Ishikawa (cell line): ENCODE measurements around the gene EFHB.

ENCODE experiments used
- CEBPB ChIP-seq: IDR thresholded peaks from 2 replicates; pipeline ENCODE4 v1.6.1; 2012
- CREB1 ChIP-seq: IDR thresholded peaks from 2 replicates; pipeline ENCODE4 v1.6.1; 2012; ENCODE audit warnings: low read depth
- EGR1 ChIP-seq: IDR thresholded peaks from 2 replicates; pipeline ENCODE4 v1.6.1; 2012
- EP300 ChIP-seq: IDR thresholded peaks from 2 replicates; pipeline ENCODE4 v1.6.1; 2012; ENCODE audit warnings: borderline replicate concordance
- FOXM1 ChIP-seq: IDR thresholded peaks from 2 replicates; pipeline ENCODE4 v1.6.1; 2012; ENCODE audit warnings: low read depth, borderline replicate concordance
- NFIC ChIP-seq: IDR thresholded peaks from 2 replicates; pipeline ENCODE4 v1.6.1; 2012
- RAD21 ChIP-seq: IDR thresholded peaks from 2 replicates; pipeline ENCODE4 v1.6.1; 2012; ENCODE audit warnings: low read depth
- TAF1 ChIP-seq: IDR thresholded peaks from 2 replicates; pipeline ENCODE4 v1.6.1; 2012; ENCODE audit warnings: low read depth, mild to moderate bottlenecking
- TCF12 ChIP-seq: IDR thresholded peaks from 2 replicates; pipeline ENCODE4 v1.6.1; 2012; ENCODE audit warnings: low read depth
- TEAD4 ChIP-seq: IDR thresholded peaks from 2 replicates; pipeline ENCODE4 v1.6.1; 2012
- YY1 ChIP-seq: IDR thresholded peaks from 2 replicates; pipeline ENCODE4 v1.6.1; 2012; ENCODE audit warnings: low read depth
- ZBTB7A ChIP-seq: IDR thresholded peaks from 2 replicates; pipeline ENCODE4 v1.6.1; 2012; ENCODE audit warnings: low read depth
- TF ChIP-seq, protein P1 (sequence below): IDR thresholded peaks from 2 replicates; pipeline ENCODE4 v1.6.1; 2012
- TF ChIP-seq, protein P2 (sequence below): IDR thresholded peaks from 2 replicates; pipeline ENCODE4 v1.6.1; 2012; ENCODE audit warnings: low read depth, mild to moderate bottlenecking
- TF ChIP-seq, protein P3 (sequence below): IDR thresholded peaks from 2 replicates; pipeline ENCODE4 v1.6.1; 2012

EFHB gene

DNA sequence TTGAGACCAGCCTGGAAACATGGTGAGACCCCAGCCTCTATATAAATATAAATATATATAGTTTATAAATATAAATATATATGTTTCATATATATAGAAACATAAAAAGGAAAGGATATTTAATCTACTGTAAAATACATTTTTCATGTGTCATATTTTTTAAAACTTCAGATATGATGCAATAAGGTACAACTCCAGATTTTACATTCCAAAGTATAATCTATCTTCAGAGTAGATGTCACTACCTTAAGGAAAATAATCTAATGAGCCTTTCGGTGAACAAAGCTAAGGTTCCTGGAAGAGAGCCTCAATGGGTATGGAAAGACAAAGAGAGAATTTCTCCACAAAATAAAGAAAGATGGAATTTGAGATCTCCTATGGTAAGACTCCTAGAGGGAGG lies 16.9 kb downstream of the EFHB start:
- TF ChIP-seq TAF1 (no peak), NFIC (no peak), TEAD4 (no peak), EP300 (no peak), EGR1 (no peak), FOXM1 (no peak), TCF12 (no peak), CREB1 (no peak)
- TF ChIP-seq, protein P1, sequence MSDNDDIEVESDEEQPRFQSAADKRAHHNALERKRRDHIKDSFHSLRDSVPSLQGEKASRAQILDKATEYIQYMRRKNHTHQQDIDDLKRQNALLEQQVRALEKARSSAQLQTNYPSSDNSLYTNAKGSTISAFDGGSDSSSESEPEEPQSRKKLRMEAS, result no peak

DNA sequence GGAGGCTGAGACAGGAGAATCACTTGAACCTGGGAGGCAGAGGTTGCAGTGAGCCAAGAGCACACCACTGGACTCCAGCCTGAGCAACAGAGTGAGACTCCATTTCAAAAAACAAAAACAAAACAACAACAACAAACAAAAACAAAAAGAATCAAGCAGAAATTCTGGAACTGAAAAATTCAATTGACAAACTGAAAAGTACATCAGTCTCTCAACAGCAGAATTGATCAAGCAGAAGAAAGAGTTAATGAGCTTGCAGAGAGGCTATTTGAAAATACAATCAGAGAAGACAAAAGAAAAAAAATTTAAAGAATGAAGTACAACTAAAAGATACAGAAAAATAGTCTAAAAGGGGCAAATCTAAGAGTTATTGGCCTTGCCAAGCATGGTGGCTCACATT lies 22.6 kb downstream of the EFHB start:
- no peak for TF ChIP-seq NFIC
- no peak for TF ChIP-seq CEBPB
- TF ChIP-seq CREB1, result no peak
- TF ChIP-seq EGR1, result no peak
- no peak for TF ChIP-seq TAF1
- TF ChIP-seq, protein P2, sequence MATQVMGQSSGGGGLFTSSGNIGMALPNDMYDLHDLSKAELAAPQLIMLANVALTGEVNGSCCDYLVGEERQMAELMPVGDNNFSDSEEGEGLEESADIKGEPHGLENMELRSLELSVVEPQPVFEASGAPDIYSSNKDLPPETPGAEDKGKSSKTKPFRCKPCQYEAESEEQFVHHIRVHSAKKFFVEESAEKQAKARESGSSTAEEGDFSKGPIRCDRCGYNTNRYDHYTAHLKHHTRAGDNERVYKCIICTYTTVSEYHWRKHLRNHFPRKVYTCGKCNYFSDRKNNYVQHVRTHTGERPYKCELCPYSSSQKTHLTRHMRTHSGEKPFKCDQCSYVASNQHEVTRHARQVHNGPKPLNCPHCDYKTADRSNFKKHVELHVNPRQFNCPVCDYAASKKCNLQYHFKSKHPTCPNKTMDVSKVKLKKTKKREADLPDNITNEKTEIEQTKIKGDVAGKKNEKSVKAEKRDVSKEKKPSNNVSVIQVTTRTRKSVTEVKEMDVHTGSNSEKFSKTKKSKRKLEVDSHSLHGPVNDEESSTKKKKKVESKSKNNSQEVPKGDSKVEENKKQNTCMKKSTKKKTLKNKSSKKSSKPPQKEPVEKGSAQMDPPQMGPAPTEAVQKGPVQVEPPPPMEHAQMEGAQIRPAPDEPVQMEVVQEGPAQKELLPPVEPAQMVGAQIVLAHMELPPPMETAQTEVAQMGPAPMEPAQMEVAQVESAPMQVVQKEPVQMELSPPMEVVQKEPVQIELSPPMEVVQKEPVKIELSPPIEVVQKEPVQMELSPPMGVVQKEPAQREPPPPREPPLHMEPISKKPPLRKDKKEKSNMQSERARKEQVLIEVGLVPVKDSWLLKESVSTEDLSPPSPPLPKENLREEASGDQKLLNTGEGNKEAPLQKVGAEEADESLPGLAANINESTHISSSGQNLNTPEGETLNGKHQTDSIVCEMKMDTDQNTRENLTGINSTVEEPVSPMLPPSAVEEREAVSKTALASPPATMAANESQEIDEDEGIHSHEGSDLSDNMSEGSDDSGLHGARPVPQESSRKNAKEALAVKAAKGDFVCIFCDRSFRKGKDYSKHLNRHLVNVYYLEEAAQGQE, result no peak
- TF ChIP-seq, protein P3, sequence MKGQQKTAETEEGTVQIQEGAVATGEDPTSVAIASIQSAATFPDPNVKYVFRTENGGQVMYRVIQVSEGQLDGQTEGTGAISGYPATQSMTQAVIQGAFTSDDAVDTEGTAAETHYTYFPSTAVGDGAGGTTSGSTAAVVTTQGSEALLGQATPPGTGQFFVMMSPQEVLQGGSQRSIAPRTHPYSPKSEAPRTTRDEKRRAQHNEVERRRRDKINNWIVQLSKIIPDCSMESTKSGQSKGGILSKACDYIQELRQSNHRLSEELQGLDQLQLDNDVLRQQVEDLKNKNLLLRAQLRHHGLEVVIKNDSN, result no peak
- TF ChIP-seq FOXM1, result no peak
- no peak for TF ChIP-seq EP300
- TF ChIP-seq TEAD4, result no peak
- TF ChIP-seq ZBTB7A, result no peak
- no peak for TF ChIP-seq TCF12
- TF ChIP-seq RAD21, result no peak
- TF ChIP-seq, protein P1, result no peak
- TF ChIP-seq YY1, result no peak

DNA sequence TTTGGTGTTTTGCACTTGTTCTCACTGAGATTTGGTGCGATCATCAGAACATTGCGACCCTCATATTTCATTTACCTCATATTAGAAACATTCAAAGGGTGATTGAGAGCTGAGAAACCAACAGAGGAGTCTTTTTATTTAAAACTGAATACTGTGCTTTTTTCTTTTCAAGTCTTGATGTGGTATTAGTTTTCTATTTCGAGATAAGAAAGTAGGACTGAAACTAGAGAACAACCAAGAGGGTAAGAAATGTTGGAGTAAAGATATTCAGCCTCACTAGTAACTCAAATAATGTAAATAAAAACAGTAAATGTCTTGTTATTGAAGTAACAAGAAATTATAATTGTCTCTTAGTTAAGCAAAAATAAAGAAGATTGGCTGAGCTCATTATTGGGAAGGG lies 26.5 kb downstream of the EFHB start:
- no peak for TF ChIP-seq EP300

DNA sequence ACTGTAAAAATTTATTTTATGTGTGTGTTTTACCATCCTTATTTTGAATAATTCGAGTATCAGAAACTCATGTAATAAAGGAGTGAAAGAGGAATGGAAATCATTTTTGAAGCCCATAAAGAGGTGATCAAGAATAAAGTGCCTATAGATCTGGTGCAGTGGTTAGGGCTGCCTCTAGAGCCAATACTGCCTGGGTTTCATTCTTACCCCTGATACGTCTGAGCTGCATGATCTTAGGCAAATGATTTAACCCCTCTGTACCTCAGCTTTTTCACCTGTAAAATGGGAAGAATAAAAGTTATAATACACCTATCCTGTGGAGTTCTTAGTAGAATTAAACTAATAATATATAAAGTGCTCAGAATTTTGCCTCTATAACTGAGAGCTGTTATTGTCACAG lies 30.4 kb downstream of the EFHB start:
- no peak for TF ChIP-seq CEBPB
- TF ChIP-seq EP300, result no peak
- TF ChIP-seq TEAD4, result no peak
- TF ChIP-seq, protein P3, result no peak
- TF ChIP-seq EGR1, result no peak
- TF ChIP-seq, protein P1, result no peak

DNA sequence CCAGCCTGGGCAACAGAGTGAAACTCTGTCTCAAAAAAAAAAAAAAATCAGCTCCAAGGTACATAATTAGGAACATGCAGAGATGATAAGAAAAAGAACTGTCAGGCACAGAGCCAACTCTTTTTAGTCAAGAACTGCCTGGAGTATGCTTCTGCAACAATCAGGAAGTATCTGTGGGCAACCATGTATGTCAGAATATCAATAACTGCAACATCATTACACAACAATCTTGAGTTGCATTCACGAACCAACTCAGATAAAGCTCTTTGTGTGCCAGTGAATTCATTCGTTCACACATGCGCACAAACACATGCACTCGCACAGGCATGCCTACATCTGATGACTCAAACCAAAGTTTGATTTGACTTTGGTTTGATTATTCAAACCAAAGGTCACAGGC lies 32.1 kb downstream of the EFHB start:
- TF ChIP-seq, protein P1, result no peak
- no peak for TF ChIP-seq EP300
- no peak for TF ChIP-seq TCF12
- no peak for TF ChIP-seq CREB1
- TF ChIP-seq CEBPB, result no peak
- TF ChIP-seq FOXM1, result no peak
- TF ChIP-seq TAF1, result no peak
- TF ChIP-seq, protein P3, result no peak
- TF ChIP-seq, protein P2, result no peak
- TF ChIP-seq ZBTB7A, result no peak

DNA sequence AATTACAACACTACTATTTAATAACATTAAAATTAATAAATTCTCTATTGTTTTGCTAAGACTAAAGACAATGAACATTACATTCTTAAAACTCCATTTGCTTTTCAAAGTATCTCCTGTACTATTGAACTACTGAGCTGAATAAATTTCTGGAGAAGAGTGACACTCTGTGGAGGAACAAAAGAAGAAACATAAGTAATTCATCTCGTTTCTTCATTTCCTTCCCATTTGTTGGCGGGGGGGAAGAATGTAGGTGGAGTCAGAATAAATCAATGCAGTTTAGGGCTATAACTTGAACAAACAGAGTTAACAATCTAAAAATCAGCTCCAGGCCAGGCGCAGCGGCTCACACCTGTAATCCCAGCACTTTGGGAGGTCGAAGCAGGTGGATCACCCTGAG lies 32.7 kb downstream of the EFHB start:
- no peak for TF ChIP-seq EGR1
- TF ChIP-seq NFIC, result no peak
- TF ChIP-seq, protein P3, result no peak
- no peak for TF ChIP-seq RAD21
- TF ChIP-seq CEBPB, result no peak
- no peak for TF ChIP-seq TEAD4
- no peak for TF ChIP-seq ZBTB7A
- no peak for TF ChIP-seq YY1
- TF ChIP-seq EP300, result no peak
- no peak for TF ChIP-seq TAF1
- TF ChIP-seq, protein P2, result no peak
- TF ChIP-seq CREB1, result no peak
- TF ChIP-seq FOXM1, result no peak
- TF ChIP-seq, protein P1, result no peak
- no peak for TF ChIP-seq TCF12
